ENCODE results near the gene MTMR3. TPM values are rescaled to one million over a fixed set of nuclear protein-coding genes. Genes with fewer than 3 reads are reported as not detected.

The MTMR3 gene
- total and polyA plus RNA-seq, 2 of the 8 experiments (the other 6 are each of a cell fraction or from before 2014, with no cell fraction given), result 16.9 to 18.5 TPM

GRCh38 chr22:30041881-30042280 is 158.9 kb downstream of the MTMR3 start:
- Histone ChIP-seq H2BK20ac (ENCODE audit: low read length) (no peak overlapping the region), H2BK5ac (ENCODE audit: low read depth, low read length) (no peak overlapping the region), H3K4me1 (replicated peaks in 1 of 4; ENCODE audit: control insufficient read depth in 3 of 4, insufficient read depth in 4 of 4, low read length in 3 of 4) (no peaks in the 10 kb centered on the region), H3K27me3 (replicated peaks in 1 of 4; ENCODE audit: control insufficient read depth in 3 of 4, extremely low read depth in 1 of 4, insufficient read depth in 3 of 4, low read length in 3 of 4) (no peaks in the 10 kb centered on the region), H3K4me2 (ENCODE audit: insufficient read depth in 1 of 2, low read depth in 2 of 2, low read length in 2 of 2) (no peak overlapping the region), H4K91ac (replicated peaks; ENCODE audit: insufficient read length, low read length) (no peak overlapping the region), H3K9me3 (ENCODE audit: insufficient read depth in 2 of 2, low read depth in 1 of 2, low read length in 1 of 2) (no peaks in the 10 kb centered on the region), H3K36me3 (ENCODE audit: control insufficient read depth in 2 of 4, insufficient read depth in 4 of 4, low read length in 3 of 4) (no peaks in the 10 kb centered on the region), H2AFZ (ENCODE audit: low read length) (no peak overlapping the region), H4K8ac (ENCODE audit: extremely low read depth, insufficient read depth, low read length) (no peak overlapping the region), H2BK12ac (ENCODE audit: low read depth, low read length) (no peak overlapping the region), H3K27ac (ENCODE audit: low read depth, low read length) (no peak overlapping the region), H3K23me2 (ENCODE audit: low read depth, low read length) (no peaks in the 10 kb centered on the region), H3K4me3 (ENCODE audit: extremely low read depth in 1 of 4, insufficient read depth in 2 of 4, low read depth in 3 of 4, low read length in 4 of 4) (no peak overlapping the region), H3K79me1 (ENCODE audit: low read depth, low read length) (no peaks in the 10 kb centered on the region), H2AK5ac (ENCODE audit: low read depth, low read length) (no peak overlapping the region), H4K20me1 (replicated peaks in 1 of 2; ENCODE audit: control insufficient read depth in 1 of 2, insufficient read depth in 2 of 2, low read length in 2 of 2) (no peaks in the 10 kb centered on the region), H3K23ac (ENCODE audit: insufficient read length) (no peak overlapping the region), H3K9ac (replicated peaks in 1 of 4; ENCODE audit: extremely low read depth in 1 of 4, low read depth in 3 of 4, low read length in 3 of 4) (no peak overlapping the region), H3K79me2 (ENCODE audit: control insufficient read depth in 1 of 2, insufficient read depth in 2 of 2, low read length in 2 of 2) (no peaks in the 10 kb centered on the region), H3K56ac (replicated peaks; ENCODE audit: insufficient read length, low read depth, low read length) (no peak overlapping the region), H3K4ac (replicated peaks; ENCODE audit: insufficient read length, low read depth, low read length) (no peak overlapping the region), H4K5ac (ENCODE audit: insufficient read length, low read depth, low read length) (no peak overlapping the region), H3K14ac (ENCODE audit: insufficient read length) (no peak overlapping the region), H2BK15ac (ENCODE audit: low read length) (no peak overlapping the region), H2BK120ac (replicated peaks; ENCODE audit: low read depth, low read length) (no peak overlapping the region), H3K18ac (ENCODE audit: extremely low read depth, low read length) (no peak overlapping the region)
- ChIA-PET POLR2A (ENCODE audit: partially characterized antibody) (interaction anchor here (0.9 kb wide), 1 partner anchor 13 kb away, joined by 3 read pairs; no protein-coding TSS in a partner anchor), CTCF (ENCODE audit: partially characterized antibody) (interaction anchor here (0.8 kb wide), 1 partner anchor 47 kb away, joined by 3 read pairs; no protein-coding TSS in a partner anchor)
- no peak for FAIRE-seq
- DNase-seq (ENCODE audit: low read depth in 1 of 2, low spot score in 2 of 2), result no peak
- 82% methylated on average over 2 of the region's 2 CpGs; no CpG with 5 or more reads in 1 of the 2 experiments for WGBS, 2 experiments (ENCODE audit: extremely low coverage in 1 of 2, insufficient coverage in 1 of 2, insufficient read length in 1 of 2, insufficient replicate concordance in 2 of 2, low coverage in 1 of 2, low lambda C conversion rate in 2 of 2, missing lambda C conversion rate in 1 of 2)
- TF ChIP-seq BACH1 (IDR thresholded peaks at IDR 0.05; ENCODE audit: low read length) (no peak), POLR2A (IDR thresholded peaks at IDR 0.05; ENCODE audit: control extremely low read depth in 1 of 2, low read depth in 2 of 2, low read length in 2 of 2) (no peak), PHF8 (conservative IDR thresholded peaks at IDR 0.05; ENCODE audit: low read depth, low read length) (no peak), TEAD4 (IDR thresholded peaks at IDR 0.05; ENCODE audit: low read depth, low read length) (no peak), JUND (IDR thresholded peaks at IDR 0.05; ENCODE audit: low read length) (no peak), TCF12 (IDR thresholded peaks at IDR 0.05; ENCODE audit: low read depth, low read length) (no peak), KDM4A (IDR thresholded peaks at IDR 0.05; ENCODE audit: low read depth, low read length, severe bottlenecking) (no peak), CHD2 (IDR thresholded peaks at IDR 0.05; ENCODE audit: low read length) (no peak), POU5F1 (IDR thresholded peaks at IDR 0.05; ENCODE audit: low read depth, low read length) (no peak)
